ENCODE data around the gene PLBD1.

GRCh38 chr12:14495326-14495725 lies 72.4 kb downstream of the PLBD1 start:
- TF ChIP-seq POLR2A (IDR thresholded peaks at IDR 0.05; ENCODE audit: low read length) (no peak), GATA1 (IDR thresholded peaks at IDR 0.05; ENCODE audit: low read depth, low read length) (no peak)
